ENCODE data around the gene TRPT1. TPM values are rescaled to one million over a fixed set of nuclear protein-coding genes. Genes with fewer than 3 reads are reported as not detected.

Gene TRPT1
- total RNA-seq, 1 donor from 2014 or later: 47.4 TPM

DNA sequence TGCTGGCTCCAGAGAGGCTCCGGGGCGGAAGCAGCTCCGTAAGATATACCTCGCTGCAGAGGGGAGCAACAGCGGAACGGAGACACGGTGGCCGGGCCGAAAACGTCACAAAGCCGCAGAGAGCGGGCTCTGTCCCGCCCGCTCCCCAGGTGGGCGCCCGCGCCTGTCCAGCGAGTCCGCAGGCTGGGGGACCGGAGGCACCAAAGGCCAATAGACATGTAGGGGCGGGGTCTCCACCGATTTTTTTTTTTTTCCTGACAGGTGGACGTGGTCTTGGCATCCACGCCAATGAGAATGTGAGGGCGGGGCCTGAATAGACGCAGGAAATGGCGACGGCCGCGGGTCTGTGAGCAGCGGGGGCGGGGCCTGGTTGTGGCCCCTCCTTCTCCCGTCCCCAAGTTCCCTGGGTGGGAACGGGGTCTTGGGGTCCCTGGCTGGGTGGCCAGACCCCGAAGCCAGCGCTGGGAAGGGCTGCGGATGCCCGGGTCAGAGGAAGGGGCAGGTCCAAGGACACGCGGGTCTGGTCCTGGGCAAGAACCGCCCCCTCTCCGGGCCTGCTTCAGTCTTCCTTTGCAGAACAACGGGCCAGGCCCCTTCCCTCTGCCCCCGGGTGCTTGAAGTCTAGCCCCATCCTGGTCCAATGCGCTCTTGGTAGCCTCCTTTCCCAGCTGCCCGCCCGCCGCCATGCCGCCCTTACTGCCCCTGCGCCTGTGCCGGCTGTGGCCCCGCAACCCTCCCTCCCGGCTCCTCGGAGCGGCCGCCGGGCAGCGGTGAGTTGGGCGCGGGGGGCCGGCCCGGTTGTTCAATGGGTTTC is 4.4 kb upstream of the TRPT1 start, which contains the start of gene DNAJC4:
DNAJC4 (plus strand) TSS at position 378 of the 814 bp plus-strand sequence; CDS start at position 685, 307 bp downstream.
- DNase-seq (ENCODE audit: low spot score): peak; percentile 92

DNA sequence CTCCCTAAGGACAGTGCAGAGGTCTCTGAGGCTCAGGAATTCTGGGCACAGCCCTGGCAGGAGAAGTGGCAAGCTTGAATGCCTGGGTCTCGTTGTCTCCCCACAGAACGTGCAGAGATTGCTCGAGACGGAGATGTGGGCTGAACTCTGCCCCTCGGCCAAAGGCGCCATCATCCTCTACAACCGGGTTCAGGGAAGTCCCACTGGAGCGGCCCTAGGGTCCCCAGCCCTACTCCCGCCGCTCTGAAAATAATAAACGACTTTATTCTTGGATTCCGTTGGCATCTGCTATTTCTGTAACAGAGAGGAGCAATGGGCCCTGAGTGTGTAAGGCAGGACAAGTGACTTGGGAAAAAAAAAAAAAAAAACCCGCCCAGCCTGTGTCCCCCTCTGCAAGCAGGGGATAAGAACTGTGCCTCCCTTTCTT is 3.8 kb upstream of the TRPT1 start:
- no peak for DNase-seq (ENCODE audit: low spot score)

DNA sequence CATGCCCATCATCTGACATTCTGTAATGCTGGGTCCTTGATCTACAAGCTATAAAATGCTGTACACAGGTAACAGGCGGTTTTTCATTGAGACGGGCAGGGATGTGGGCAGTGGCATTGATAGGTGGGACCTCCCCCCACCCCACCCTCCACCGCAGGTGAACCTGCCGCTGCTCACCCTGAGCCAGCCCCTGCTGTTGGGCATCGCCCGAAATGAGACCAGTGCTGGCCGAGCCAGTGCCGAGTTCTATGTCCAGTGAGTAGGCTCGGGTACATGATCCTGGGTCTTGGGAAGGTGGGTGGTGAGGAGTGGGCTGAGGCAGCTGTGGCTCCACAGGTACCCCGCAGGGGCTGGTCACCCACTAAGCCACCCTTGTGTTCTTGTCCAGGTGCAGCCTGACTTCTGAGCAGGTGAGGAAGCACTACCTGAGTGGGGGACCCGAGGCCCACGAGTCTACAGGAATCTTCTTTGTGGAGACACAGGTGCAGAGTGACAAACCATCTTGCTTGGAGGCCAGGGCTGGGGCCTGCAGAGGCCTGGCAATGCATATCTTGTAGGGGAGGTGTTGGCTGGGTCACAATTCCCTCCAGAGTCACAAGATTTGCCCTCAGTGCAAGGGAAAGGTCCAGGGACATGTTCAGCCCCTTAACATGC is 3.2 kb upstream of the TRPT1 start:
- no peak for DNase-seq (ENCODE audit: low spot score)

DNA sequence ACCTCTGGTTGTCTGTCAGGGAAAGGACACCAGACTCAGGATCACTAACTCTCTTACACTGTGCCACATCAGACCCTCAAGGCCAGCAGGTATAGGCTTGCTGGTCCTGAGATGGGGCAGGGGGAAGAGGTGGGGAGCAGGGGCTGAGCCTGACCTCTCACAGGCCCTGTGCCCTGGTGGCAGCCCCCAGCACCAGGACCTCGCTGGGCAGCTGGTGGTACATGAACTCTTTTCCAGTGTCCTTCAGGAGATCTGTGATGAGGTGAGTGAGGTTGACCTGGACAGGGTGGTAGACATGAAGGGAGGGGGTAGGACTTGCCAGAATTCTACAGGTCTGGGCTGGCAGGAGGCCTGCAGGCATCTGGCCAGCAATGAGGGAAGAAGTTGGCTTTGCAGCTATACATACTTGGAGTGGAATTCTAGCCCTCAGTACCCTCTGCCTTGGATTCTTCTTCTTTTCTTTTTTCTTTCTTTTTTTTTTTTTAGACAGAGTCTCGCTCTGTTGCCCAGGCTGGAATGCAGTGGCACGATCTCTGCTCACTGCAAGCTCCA is 1.5 kb upstream of the TRPT1 start:
- no peak for DNase-seq (ENCODE audit: low spot score)

DNA sequence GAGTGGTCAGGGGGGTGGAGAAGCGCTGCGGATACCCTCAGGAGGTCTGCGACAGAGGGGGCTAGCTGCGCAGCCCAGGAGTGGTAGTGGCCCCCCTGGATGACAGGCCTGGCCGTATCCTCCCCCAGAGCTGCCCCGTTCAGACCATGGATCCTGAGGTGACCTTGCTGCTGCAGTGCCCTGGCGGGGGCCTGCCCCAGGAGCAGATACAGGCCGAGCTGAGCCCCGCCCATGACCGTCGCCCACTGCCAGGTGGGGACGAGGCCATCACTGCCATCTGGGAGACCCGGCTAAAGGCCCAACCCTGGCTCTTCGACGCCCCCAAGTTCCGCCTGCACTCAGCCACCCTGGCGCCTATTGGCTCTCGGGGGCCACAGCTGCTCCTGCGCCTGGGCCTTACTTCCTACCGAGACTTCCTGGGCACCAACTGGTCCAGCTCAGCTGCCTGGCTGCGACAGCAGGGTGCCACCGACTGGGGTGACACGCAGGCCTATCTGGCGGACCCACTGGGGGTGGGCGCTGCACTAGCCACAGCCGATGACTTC is 593 bp upstream of the TRPT1 start:
- DNase-seq (ENCODE audit: low spot score): no peak

DNA sequence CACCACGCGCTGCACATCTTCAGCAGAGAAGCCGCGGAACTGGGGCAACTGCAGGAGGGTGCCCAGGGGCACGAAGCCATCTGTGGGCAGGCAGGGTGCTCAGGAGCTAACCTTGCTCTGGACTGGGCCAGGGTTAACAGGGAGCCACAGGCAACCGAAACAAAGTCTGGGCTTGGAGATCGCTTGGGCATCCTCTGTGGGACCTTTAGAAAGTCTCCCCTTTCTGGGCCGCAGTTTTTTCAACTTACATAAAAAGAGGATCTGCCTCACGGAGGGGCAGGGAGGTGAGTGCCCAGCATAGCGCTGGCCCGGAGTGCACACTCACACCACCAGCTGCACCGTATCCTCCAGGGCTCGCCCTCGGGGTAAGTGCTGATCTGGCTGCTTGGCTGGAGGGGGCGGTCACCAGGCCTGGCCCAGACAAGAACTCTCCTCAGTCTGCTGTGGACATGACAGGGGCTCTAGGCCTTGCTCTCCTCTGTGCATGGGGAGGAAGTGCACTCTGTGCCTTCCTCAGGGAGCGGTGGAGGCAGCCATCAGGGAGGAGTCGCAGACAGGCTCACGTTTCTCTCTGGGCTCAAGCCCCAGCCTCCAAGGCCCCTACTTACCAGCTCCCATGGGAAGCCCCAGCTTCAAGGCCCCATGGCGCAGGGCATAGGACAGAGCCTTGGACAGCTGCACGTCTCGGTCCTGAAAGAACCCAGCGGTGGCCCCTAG is 937 bp downstream of the TRPT1 start:
- no peak for DNase-seq (ENCODE audit: low spot score)

DNA sequence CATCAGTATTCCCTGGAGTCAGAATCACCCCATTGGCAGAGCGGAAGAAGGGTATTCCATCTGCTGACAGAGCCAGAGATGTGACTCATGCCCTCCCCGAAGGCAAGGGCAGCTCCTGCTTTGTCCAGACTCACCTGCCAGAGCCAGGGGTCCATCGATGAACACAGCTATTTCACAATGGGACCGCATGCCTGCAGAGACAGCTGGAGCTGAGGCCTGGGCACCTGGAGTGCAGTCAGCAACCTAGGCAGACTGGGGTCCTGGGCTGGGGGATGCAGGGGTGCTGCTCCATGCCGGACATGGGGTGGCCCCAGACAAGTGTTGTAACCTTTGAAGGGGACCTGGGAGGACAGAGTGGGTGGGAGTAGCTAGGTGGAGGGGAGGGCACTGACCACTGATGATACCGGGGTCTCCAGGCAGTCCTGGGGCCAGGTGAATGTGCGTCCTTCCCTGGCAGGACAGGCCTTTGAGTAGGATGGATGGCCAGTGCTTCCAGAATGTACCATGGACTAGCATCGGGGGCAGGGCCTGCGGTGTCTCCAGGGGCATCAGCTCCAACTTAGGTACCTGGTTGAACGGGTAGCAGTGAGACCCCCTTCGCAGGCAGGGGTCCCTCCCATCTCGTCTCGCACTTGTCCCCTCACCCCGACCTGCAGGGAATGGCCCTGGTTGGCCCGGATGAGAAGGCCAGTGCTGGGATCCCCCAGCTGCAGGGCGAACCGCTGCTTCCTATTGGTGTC is 1.7 kb downstream of the TRPT1 start:
- DNase-seq (ENCODE audit: low spot score): no peak

DNA sequence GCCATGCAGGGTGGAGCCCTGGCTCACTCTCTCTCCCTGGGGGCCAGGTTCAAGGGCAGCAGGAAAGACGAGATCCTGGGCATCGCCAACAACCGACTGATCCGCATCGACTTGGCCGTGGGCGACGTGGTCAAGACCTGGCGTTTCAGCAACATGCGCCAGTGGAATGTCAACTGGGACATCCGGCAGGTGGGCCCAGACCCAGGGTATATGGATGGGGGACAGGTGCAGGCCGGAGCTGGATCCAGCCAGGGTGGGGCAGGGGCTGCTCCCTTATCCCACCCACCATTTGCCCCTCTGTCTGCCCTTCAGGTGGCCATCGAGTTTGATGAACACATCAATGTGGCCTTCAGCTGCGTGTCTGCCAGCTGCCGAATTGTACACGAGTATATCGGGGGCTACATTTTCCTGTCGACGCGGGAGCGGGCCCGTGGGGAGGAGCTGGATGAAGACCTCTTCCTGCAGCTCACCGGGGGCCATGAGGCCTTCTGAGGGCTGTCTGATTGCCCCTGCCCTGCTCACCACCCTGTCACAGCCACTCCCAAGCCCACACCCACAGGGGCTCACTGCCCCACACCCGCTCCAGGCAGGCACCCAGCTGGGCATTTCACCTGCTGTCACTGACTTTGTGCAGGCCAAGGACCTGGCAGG is 2.9 kb downstream of the TRPT1 start:
- DNase-seq (ENCODE audit: low spot score): no peak

DNA sequence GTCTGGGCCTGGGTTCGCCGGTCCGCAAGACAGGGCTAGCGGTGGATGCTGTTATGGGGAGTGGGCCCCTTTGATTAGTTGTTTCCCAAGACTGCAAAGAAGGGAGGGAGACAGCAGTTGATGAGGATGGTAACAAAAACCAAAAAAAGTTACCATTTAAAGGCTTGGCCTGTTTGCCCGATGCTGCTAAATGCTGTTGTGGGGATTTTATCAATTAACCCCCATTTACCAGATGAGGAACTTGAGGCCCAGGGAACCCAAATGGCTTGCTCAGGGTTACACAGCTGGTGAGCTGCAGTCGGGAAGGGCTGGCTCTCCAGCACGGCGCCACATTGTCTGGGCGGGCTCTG is 3.4 kb downstream of the TRPT1 start:
- no peak for DNase-seq (ENCODE audit: low spot score)

DNA sequence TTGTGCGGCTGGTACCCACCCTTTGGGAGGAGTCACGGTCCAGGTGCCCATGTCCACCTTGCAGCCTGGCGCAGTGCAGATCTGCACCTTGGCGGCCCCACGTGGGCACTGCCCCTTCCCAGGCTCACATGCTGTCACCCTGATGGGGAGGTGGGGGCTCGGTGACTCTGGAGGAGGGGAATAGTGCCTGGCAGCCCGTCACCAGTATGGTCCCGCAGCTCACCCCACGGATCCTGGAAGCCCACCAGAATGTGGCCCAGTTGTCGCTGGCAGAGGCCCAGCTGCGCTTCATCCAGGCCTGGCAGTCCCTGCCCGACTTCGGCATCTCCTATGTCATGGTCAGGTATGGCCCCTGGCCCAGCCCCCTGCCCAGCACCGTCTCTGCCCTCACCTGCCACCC is 5.2 kb downstream of the TRPT1 start:
- no peak for DNase-seq (ENCODE audit: low spot score)

DNA sequence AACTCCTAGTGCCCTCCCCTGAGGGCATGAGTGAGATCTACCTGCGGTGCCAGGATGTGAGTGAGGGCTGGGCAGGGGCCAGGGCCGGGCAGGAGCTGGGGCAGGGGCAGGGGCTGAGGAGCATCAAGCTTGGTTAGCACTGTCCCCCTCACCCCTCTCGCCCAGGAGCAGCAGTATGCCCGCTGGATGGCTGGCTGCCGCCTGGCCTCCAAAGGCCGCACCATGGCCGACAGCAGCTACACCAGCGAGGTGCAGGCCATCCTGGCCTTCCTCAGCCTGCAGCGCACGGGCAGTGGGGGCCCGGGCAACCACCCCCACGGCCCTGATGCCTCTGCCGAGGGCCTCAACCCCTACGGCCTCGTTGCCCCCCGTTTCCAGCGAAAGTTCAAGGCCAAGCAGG is 5.7 kb downstream of the TRPT1 start:
- DNase-seq (ENCODE audit: low spot score): no peak

DNA sequence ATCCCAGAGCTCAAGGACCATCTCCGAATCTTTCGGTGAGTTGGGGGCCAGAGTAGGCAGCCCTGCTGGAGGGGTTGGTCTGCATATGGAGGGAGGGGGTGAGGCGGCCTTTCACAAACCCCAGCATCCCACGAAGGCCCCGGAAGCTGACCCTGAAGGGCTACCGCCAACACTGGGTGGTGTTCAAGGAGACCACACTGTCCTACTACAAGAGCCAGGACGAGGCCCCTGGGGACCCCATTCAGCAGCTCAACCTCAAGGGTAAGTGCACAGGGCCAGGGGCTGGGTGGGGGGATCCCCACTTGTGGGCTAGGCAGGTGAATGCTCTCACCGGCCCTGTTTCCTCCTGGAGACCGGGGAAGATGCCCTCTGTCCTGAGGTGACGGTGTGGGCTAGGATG is 6.2 kb downstream of the TRPT1 start:
- no peak for DNase-seq (ENCODE audit: low spot score)

DNA sequence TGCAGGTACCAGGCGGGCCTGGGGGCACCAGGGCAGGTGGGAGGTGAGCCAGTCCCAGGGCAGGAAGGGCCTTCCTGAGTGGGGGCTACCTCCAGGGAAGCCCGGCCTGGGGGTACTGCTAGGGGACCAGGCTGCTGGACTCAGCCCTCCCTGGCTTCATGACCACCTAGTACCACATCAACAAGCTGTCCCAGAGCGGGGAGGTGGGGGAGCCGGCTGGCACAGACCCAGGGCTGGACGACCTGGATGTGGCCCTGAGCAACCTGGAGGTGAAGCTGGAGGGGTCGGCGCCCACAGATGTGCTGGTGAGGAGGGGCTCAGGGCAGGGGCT is 6.7 kb downstream of the TRPT1 start:
- DNase-seq (ENCODE audit: low spot score): no peak

DNA sequence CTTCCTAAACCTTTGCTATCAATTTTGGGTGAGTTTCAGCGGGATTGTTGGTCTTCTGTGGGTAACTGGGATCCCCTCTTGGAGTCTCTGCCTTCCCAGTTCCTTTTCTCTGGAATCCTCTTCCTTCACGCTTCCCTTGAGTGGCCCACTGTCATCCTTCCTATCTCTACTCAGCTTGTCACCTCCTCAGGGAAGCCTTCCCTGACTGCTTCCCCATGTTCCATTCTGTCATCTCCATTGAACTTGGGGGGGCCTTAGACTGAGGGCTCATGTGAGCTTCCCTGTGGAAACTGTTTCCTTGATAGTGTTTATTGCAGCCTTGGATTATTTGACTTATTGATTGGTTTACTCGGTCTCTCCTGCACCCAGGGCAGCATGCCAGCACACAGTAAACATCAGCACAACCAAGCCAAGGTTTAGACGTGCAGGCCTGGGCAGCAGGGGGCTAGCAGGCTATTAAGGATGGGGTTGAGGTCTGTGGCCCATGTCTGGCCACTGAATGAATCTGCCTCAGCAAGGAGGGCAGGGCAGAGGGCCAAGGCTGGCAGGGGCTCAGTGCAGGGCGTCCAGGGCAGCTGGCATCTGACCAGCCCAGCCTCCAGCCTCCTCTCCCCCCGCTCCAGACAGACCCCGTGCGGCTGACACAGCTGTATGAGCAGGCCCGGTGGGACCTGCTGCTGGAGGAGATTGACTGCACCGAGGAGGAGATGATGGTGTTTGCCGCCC is 7.2 kb downstream of the TRPT1 start:
- peak; percentile 73 for DNase-seq (ENCODE audit: low spot score)

DNA sequence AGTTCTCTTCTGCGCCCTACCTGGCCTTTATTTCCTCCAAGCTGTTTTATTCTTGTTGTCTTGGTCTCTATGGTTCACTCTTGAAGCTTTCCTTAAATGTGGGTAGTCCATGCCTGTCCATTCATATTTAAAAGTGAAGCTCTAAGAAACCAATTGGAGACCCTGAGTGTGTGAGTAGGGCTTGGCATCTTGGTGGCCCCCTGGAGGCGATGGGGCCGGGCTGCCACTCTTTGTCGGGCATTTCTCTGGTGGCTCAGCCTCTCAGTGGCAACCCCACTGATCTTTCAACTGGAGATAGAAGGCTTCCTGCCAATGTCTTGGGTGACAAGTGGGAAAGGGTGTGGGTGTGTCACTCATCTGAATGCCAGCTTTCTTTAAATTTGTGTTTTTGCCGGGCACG is 9.1 kb downstream of the TRPT1 start:
- no peak for DNase-seq (ENCODE audit: low spot score)

DNA sequence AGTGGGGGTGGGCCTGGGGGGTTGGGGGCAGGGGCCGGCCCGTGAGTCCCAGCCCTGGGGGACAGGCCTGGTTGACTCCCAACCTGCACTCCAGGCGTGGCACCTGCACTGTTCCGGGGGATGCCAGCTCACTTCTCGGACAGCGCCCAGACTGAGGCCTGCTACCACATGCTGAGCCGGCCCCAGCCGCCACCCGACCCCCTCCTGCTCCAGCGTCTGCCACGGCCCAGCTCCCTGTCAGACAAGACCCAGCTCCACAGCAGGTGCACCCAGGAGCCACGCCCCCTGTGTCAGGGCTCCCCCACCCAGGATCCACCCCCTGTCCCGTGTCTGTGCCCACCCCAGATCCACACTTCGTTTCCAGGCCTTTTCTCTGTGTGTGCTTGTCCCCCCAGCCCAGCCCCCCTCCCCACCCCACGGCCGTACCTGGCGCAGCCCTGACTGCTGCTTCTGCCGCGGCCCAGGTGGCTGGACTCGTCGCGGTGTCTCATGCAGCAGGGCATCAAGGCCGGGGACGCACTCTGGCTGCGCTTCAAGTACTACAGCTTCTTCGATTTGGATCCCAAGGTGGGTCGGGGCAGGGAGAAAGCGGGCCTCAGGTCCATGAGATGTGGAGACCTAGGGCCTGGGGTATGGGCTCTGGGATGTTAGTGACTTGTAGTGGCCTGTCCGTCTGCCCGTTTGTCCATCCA is 14.7 kb downstream of the TRPT1 start:
- no peak for DNase-seq (ENCODE audit: low spot score)

DNA sequence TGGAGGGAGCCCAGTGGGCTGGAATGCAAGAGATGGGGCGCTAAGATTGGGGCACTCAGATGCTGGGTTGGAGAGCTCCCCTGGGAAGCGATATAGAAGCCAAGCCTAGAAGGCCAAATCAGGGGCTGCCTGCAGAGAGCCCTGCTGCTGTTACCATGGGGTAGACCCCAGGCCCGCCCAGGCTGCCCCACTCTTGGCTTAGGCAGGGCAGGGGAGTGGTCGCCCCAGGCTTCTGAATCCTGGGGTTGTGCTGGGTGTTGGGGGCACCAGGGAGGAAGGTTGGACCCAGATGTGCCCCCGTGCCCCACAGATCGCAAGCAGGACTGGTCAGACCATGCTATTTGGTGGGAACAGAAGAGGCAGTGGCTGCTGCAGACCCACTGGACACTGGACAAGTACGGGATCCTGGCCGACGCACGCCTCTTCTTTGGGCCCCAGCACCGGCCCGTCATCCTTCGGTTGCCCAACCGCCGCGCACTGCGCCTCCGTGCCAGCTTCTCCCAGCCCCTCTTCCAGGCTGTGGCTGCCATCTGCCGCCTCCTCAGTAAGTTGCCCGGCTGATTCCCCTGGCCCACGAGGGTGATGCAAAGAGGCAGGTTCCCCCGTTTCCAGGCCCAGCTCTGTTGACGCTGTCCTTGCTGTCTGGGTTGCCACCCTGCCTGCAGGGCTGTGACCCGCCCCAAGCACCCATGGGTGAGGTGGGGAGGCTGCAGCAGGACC is 15.5 kb downstream of the TRPT1 start:
- no peak for DNase-seq (ENCODE audit: low spot score)

DNA sequence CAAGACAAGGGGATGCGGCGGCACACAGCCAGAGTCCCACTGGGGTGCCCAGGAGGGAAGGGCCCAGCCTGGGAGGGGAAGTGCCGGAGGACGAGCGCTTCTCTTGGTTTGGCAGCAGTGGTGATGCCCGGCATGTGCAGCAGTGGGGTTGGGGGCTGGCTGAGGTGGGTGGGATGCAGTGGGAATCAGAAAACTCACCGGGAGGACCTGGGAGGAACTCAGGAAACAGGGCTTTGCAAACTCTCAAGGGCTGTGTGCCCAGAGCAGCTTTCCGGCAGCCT is 16.5 kb downstream of the TRPT1 start:
- DNase-seq (ENCODE audit: low spot score): no peak

DNA sequence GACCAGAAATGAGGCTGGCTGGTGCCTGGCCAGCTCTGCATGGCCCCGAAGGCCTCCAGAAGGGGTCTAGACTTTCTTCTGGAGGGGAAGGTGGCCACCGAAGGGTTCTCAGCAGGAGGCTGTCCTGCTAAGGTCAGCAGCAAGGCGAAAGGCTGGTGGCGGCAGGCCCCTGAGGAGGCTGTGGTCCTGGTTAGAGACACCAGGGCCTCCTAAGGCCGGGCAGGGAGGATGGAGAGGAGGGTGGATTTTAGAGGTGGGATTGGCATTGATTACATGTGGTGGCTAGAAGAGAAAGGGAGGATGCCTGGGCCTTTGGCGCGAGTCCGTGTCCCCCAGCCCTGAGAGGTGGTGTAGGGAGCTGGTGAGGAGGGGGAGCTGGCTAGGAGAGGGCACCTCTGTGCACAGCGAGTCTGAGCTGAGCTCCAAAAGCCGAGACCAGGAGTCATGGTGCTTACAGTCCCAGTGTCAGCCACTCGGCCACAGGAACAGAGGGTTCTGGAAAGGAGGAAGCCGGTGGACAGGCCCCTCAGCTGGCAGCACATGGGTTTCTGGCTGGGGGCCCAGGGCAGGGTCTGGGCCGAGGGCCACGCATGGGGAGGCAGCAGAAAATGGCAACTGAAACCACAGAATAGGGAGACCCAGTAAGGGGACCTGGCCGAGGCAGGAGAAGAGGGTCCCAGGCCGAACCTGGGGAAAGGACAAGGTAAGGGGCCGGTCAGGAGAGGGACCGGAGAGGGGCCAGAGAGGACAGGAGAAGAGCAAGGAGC is 17.0 kb downstream of the TRPT1 start:
- DNase-seq (ENCODE audit: low spot score): no peak
